HG02981 (cell line): Measurements from ENCODE around the gene OSBPL10.

ENCODE experiments used
- ATAC-seq: cut with Tn5 transposase; IDR thresholded peaks from one replicate; pipeline ENCODE4 v1.9.1; 2021; ENCODE audit warnings: mild to moderate bottlenecking, moderate library complexity; ENCODE audit not compliant: unreplicated experiment

Gene OSBPL10

DNA sequence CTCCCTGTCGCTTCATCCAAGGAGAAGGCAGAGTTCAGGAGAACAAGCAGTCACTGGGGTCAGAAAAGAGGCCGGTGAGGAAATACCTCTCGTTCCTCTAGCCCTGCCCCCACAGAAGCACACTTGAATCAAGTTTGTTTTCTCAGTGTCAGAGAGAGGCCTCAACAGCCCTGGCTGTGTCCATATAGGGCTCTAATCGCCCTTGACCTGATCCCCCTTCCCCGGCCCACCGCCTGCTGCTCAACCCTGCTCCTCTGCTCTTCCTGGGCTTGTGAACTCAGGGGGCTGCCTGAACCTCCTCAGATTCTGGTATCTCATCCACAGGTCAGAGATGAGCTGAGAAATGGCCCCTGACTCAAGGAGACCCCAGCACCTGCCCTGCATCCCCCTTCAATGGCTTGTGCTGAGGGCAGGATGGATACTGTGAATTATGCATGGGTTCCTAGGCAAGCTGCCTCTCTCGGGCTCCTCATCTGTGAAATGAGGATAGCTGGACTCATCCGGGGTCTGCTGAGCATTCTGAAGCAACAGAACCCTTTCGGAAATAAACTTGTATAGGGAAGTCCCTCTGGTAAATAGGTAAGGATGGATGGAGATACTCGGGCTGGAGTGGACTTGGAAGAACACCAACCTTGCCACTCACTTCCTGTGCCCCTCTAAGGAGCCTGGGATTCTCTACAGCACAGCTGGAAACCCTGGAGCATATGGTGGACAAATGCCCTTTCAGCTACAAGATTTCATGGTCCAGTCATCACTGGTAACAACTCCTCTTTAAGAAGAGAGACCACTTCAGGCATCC is 300.8 kb downstream of the OSBPL10 start:
- ATAC-seq = no peak

DNA sequence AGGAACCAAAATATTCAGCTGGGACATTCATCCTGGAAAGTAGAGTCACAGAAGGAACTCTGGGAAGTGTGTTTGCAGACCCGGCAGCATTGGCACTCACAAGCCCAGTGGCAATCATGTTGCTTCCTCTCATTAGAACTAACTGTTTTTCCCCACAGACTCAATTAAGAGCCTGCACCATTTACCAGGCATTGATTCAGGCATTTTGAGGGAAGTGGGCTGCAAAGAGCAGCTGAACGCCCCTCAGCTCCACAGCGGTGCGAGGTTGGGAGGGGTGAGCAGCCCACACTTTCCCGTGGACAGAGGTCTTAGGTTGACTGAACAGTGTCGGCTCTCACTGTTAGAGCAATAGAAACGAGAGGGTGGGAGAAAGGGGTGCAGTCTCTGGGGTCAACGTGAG is 304.5 kb downstream of the OSBPL10 start:
- ATAC-seq = no peak

DNA sequence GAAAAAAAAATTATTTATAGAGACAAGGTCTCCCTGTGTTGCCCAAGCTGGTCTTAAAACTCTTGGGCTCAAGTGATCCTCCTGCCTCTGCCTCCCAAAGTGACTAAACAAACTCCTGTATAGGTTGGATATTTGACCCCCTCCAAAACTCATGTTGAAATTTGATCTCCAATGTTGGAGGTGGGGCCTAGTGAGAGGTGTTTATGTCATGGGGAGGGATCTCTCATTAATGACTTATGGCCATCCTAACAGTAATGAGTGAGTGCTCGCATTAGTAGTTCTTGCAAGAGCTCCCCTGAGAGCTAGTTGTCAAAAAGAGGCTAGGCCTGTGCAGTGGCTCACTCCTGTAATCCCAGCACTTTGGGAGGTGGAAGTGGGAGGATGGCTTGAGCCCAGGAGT is 307.1 kb downstream of the OSBPL10 start:
- no peak for ATAC-seq

DNA sequence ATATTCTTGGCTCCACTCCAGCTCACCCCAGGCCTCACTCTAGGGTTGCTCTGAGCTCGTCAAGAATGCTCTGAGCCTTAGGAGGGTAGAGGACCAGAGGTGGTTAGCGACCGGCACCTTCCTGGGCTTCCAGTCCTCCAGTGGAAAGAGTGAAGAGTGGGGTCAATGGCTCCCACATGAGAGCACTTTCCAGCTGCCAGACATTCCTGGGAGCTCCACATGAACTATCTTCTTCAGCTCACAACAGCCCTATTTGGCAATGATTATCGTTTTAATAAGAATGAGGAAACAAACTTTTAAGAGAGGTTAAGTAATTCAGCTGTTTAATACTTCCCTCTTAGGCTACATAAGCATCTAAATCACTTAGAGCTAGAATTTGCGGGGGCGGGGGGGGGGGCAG is 309.1 kb downstream of the OSBPL10 start:
- no peak for ATAC-seq

DNA sequence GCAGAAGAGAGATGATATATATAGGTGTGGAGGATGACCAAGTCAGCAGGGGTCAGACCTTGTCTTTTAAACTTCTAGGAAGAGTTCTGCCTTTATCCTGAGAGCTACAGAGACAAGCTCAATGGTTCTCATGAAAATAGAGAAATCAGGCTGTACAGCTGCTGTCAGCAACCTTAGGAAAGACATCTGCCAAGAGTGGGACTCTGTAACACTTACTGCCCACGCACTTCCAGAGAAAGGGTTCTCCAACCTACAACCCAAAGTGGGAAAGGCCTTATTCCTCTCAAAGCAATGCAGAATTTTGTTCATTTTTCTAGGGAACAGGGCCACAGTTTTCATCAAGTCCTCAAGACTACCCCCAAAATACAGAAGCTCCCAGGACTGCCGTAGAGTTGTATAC is 309.6 kb downstream of the OSBPL10 start:
- ATAC-seq = no peak

DNA sequence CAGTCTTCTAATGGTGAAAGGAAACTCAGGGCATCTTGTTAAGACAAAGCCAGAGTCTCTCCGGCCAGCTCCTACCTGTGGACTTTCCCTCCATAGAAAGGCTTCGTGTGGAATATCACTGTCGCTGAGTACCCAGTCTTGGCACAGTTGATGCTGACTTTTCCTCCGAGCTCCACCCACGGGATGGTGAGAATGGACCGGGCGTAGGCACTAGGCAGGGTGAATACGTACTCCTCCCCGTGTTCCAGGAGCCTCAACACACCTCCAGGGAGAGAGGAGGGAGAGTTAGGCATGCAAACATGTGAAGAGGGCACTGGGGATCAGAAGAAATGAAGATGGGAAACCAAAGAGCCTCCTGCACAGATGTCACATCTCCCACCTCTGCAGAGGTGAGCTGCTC is 310.3 kb downstream of the OSBPL10 start:
- ATAC-seq = no peak

DNA sequence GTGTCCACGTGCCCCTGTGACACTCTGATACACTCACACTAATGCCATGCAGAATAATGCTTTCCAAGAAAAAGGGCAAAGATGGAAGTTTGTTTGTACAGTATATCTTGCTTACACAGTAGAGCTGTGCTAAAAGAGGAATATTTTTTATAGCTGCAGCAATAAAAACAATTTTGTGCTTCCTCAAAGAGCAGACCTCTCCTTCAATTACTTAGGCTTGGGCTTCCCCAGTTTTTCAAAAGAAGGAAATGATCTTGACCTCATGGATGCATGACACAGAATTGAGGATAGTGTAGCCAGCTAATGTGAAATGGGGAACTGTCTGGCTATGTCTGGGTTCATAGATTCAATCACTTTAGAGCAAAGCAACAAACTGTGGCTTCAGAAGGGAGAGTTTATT is 310.9 kb downstream of the OSBPL10 start:
- no peak for ATAC-seq

DNA sequence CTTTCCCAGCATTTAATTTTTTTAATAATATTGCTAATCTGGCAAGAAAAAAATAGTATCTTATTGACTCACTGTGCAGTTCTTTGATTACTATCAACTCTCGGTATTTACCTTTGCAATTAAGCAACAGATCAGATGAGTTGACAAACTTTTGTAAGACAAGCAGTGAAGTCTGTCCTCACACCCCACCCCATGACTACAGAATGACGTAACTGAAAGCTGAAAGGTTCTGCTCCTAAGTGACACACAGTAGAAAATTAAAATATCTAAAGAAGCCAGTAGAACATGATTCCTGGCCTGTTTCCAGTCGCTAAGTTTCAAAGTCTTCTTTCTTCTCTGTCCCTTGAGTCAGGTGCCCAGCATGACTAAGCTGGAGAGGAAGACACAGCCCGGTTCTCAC is 312.8 kb downstream of the OSBPL10 start:
- no peak for ATAC-seq

DNA sequence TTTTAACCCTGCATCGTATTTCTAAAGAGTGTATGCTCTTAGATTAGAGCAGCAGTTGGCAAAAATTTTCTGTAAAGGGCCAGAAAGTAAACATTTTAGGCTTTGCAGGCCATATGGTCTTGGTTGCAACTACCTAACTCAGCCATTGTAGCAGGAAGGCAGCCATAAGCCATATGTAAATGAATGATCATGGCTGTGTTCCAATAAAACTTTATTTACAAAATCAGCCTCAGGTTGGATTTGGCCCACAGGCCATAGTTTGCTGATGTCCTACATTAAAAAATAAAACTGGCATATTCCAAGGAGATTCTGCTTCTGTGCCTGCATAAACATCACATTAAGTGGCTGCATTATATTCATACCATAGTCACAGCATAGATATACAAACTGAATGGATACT is 313.5 kb downstream of the OSBPL10 start:
- ATAC-seq = no peak

DNA sequence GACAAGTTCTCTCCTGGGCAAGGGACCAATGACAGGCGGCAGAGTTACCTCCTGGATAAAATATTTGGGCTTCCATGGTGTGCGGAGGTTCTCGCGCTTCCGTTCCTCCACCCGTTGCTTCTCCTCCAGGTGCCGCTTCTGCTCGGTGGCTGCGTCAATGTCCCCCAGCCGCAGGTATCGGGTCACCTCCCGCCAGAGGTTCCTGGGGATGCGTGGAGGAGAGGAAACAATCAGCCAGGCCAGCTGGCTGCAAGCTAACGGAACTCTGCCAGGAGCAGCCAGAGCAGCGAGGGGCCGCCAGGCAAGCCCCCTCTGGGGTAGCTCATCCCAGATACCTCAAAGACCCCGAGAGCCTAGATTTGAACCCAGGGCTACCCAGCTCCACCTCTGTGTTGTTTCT is 317.0 kb downstream of the OSBPL10 start:
- no peak for ATAC-seq

DNA sequence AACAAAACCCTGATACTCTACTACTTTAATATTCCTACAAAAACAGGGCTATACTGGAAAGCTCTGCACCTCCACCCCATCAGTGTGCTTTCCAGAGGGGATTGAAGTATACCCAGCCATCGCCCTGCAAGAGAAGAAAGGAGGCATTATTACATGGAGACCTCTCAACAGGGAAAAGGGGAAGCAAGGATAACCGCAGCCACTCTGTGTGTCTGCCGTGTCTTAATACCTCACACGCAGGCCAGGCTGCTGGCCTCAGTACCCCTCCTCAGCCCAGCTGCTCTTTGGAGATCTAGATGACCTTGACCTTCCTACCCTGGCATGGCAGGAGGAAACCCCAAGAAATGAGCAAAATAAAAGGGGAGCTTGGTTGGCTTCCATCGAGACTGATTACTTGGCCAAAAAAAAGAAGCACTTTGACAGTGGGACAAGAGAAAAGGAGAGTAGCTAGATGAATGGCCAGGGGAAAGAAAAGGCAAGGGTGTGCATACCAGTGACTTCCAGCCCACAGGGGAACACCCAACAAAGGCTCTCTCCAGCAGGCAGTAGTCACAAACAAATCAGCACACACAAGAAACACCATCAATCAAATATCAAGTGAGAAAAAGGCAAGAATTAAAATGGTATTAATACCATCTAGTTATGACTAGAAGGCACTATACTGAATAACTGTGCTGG is 318.9 kb downstream of the OSBPL10 start:
- ATAC-seq = no peak

DNA sequence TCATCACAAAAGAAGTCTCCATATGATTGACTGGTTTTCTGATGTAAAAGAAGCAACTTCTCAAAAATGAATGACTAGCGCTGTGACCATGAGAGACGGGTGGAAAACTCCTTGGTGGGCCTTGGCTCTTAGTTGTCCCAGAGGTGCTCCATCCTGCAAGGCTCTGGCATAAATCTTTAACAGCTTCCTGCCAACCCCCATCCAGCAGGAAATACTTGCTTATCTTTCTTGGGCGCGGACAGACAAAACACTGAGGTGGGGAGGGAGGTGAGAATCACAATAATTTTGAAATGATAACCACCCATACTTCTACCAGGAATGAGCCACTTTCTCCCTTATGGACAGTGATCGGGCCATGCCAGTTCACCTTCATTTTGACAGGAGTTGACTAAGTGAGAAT is 319.8 kb downstream of the OSBPL10 start:
- ATAC-seq = no peak

DNA sequence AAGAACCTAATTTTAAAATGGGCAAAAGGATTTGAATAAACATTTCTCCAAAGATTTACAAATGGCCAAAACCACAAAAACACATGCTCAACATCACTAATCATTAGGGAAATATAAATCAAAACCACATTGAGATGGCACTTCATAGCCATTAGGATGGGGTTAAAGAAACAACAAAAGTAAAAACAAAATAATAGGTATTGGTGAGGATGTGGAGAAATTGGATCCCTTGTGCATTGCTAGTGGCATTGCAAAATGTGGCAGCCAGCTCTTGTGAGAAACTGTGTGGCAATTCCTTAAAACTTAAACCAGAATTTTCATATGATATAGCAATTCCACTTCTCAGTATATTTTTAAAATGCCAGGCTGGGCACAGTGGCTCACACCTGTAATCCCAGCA is 321.8 kb downstream of the OSBPL10 start:
- ATAC-seq = no peak

DNA sequence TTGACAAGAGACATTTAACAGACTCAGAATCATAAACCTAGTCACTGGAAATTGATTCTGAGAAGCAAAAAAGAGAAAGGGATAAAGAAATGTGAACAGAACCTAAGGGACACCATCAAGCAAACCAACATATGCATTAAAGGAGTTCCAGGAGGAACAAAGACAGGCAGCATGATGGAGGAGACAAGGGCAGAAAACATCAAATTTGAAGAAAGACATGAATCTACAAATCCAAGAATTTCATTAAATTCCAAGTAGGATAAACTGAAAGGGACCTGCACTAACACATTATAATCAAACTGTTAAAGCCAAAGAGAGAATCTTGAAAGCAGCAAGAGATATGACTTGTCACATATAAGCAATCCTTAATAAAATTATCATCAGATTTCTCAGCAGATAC is 326.1 kb downstream of the OSBPL10 start:
- no peak for ATAC-seq

DNA sequence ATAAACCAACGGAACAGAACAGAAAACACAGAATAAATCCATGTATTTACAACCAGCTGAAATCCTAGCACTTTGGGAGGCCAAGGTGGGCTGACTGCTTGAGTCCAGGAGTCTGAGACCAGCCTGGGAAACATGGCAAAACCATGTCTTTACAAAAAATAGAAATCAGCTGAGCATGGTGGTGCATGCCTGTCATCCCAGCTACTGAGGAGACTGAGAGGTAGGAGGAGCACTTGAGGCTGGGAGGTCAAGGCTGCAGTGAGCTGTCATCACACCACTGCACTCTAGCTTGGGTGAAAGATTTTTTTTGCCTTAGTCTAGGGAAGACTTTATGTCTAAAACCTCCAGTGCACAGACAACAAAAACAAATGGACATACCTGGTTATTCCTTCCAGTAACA is 327.6 kb downstream of the OSBPL10 start:
- ATAC-seq = no peak

DNA sequence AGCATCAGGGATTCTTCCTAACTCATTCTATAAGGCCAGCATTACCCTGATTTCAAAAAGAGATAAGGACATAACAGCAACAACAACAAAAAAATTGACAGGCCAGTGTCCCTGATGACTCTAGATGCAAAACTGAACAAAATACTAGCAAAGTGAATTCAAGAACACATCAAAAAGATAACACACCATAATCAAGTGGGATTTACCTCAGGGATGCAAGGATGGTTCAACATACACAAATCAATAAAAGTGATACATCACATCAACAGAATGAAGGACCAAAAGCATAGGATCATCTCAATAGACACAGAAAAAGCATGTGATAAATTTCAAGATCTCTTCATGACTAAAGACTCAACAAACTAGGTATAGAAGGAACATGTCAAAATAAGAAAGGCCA is 328.8 kb downstream of the OSBPL10 start:
- ATAC-seq = no peak

DNA sequence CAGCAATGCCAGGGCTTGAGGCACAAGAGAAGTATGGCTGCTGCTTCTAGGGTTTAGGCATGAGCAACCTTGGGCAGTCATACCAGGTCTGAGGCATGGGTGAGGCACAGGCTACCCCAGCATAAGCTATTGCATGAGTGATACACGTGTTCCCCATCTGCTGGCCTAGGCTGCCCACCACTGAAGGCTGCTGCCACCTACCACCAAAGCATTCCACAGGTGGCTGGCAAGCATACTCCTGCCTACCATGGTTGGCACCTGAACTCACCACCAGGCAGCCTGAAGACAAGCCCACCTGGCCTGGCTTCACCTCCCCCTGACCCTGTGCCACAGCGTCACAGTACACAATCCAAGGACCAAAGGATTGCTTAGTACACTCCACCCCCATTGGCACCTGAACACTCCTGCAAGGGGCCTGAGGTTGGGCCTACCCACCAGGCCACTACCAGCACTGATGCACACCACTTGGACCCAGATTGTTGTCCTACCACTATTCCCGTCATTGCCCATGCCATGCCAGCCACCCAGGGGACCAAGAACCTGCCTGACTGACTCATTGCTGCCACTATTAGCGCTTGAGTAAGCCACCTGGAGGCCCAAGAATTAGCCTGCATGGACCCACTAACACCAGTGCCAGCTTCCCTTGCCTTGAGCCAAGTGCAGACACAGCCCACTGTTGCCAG is 332.6 kb downstream of the OSBPL10 start:
- no peak for ATAC-seq

DNA sequence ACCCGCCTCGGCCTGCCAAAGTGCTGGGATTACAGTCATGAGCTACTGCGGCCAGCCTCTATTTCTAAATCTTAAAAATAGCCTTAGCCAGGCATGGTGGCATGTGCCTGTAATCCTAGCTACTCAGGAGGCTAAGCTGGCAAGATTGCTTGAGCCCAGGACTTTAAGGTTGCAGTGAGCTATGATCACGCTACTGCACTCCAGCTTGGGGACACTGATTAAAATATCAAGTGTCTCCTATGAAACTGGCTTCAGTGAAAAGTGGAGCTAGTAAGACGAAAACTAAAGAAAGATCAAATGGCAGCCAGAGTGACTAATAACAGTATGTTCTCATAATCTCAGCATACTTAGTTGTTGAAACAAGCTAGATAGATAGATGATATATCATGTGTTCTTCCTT is 335.8 kb downstream of the OSBPL10 start:
- no peak for ATAC-seq

DNA sequence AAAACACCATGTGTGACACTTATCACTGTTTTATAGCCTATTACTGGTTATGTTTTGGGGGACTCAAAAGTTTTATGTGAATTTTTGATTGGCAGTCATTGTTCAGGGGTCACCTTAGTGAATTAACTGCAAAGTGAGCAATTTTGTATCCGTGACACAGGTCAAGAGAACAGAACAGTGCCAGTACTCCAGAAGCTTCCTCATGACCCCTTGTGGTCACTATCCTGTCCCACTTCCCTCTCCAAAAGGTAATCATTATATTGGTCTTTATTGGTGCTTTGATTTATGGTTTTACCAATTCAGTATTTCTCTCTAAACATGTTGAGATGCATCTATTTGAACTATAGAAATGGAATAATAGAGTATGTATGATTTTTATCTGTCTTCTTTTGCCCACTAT is 341.2 kb downstream of the OSBPL10 start:
- no peak for ATAC-seq

DNA sequence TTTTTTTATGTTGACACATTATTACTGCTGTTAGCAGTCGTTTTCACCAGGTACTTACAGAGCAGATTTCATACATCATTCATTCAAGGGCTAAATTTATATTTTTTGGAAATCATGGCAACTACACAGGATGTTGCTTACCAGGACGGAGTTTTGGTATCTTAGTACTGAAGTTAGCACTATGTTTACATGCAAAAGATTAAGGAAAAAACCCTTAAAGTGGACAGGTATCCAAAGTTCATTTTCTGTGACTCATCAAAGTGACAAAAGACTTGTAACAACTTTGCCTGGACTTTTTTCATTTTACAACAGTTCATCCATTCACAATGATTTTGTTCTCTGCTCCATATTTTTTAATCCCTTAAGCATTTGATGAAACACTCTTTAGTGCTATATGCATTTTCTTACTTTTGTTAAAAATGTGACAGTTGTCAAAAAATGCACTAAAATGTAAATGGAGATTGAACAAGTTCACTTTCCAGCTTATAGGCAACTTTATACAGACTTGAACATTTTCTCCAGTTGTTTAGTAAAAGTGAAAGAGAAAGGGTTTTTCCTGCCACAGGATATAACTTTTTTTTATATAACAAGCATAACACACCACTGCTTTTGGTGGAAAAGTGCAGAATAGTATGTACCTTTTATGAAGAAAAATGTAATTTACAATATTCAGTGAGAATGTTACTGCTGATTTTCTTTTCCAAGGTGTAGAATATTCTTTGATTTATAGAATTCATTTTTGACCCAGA is 344.2 kb downstream of the OSBPL10 start:
- no peak for ATAC-seq

DNA sequence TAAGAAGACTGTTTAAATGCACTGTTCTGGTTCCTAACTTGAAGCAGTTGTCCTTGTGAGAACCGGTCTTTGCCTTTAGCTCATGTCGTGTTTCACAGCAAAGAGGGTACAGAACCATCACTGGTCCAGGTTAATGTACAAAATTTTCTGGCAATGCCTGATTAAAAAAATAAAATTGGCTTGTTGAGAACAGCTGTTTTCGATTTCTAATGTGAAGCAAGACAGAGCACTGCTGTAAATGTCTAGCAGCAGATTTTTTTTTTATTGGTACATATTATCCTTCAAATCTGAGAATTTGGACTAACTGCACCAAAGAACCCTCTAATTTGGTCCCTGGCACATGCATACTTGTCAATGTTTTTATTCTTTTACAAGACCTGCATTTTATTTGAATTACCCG is 345.0 kb downstream of the OSBPL10 start:
- ATAC-seq = no peak
